C4-2B (cell line): ENCODE data around the gene FBXW11.

Experiments used
- ZFX ChIP-seq: fragments of 450-650 bp; IDR thresholded peaks from 2 replicates; pipeline ENCODE4 v1.6.1; 2017
- TF ChIP-seq, protein P1 (sequence below): fragments of 450-650 bp; conservative IDR thresholded peaks from 2 replicates; pipeline ENCODE4 v1.5.1; 2017; ENCODE audit warnings: mild to moderate bottlenecking

GRCh38 chr5:172035049-172035448 lies 28.6 kb upstream of the FBXW11 start:
- TF ChIP-seq, protein P1, sequence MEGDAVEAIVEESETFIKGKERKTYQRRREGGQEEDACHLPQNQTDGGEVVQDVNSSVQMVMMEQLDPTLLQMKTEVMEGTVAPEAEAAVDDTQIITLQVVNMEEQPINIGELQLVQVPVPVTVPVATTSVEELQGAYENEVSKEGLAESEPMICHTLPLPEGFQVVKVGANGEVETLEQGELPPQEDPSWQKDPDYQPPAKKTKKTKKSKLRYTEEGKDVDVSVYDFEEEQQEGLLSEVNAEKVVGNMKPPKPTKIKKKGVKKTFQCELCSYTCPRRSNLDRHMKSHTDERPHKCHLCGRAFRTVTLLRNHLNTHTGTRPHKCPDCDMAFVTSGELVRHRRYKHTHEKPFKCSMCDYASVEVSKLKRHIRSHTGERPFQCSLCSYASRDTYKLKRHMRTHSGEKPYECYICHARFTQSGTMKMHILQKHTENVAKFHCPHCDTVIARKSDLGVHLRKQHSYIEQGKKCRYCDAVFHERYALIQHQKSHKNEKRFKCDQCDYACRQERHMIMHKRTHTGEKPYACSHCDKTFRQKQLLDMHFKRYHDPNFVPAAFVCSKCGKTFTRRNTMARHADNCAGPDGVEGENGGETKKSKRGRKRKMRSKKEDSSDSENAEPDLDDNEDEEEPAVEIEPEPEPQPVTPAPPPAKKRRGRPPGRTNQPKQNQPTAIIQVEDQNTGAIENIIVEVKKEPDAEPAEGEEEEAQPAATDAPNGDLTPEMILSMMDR = no peak
- TF ChIP-seq ZFX = no peak
